Left cardiac atrium (tissue), 4 donors: ENCODE data around the gene C6orf15. TPM values are rescaled to one million over a fixed set of nuclear protein-coding genes. Genes with fewer than 3 reads are reported as not detected.

Experiments used
- ATAC-seq, 2 donors: fragments of 200-7000 bp; cut with Tn5 transposase; one replicate each; pipeline ENCODE4 v1.9.1; 2020; ENCODE audit warnings: mild to moderate bottlenecking in 2 of 2, moderate library complexity in 2 of 2
- DNase-seq: peaks from one replicate; pipeline ENCODE4 v3.0.0-alpha.2; 2020
- intact Hi-C, 2 donors: fragments of 100-400 bp; cut with DNase I; formaldehyde crosslinking; loops; one replicate each; pipeline versions ENCODE4 v1.14.1 to v1.15.1; 2022 to 2023
- total RNA-seq, 2 donors: library from RNA; stranded (reverse); fragmentation: NEBNext Ultra II Directional; extraction: Animal tissue kit (Norgen Biotek cat#: 25700); gene quantifications; one replicate each; pipeline ENCODE4 v1.2.1, GENCODE V29; 2021
- donor health status: DM: no; HTN: yes; CAD: no.
- donor health status: DM: no; HTN: yes; CAD: no; lungs with severe emphysema.
- donor health status: DM: yes; HTN: yes; CAD: no.
- donor health status: Dilated cardiomyopathy.

C6orf15 gene
- total RNA-seq, 2 donors from 2014 or later: not detected

DNA sequence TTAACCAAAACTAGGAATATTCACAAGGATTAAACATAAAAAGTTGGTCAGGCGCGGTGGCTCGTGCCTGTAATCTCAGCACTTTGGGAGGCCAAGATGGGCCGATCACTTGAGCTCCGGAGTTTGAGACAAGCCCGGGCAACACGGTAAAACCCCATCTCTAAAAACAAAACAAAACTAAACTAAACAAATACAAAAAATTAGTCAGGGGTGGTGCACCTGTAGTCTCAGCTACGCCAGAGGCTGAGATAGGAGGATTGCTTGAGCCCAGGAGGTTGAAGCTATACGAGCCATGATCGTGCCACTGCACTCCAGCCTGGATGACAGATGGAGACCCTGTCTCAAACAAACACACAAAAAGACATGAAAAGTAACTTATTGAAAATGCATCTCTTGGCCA, 23.3 kb upstream of the C6orf15 start:
- no peak for ATAC-seq
- intact Hi-C loops: loop anchor here (2.0 to 5.0 kb wide), 2 partner anchors 57 to 232 kb away; no protein-coding TSS in a partner anchor
- no peak for DNase-seq

DNA sequence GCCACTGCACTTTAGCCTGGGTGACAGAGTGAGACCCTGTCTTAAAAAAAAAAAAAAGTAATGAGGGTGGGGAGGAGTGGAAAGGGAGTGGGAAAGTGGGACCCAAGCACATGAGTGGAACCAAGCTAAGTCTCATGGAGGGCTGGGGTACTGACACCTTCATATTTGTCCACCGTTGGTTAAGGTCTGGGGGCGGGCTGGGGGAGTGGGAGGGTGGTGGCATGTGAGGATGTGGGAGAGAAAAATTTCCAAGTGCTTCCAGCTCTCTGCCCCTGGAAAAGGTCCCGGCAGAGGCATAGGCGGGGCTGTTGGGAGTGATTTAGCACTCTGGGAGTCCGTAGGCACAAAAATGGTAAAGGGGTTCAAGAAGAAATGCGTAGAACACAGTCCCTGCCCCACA, 20.4 kb upstream of the C6orf15 start:
- no peak for DNase-seq
- intact Hi-C loops: no loop called here
- no peak for ATAC-seq

- ATAC-seq: no peak
- DNase-seq: no peak
- intact Hi-C loops: no loop called here
Observed at GRCh38 chr6:31131595-31131994, 19.2 kb upstream of the C6orf15 start.

GRCh38 chr6:31130751-31131150, 18.4 kb upstream of the C6orf15 start:
- intact Hi-C loops: no loop called here
- ATAC-seq (no peak), DNase-seq (no peak)

DNA sequence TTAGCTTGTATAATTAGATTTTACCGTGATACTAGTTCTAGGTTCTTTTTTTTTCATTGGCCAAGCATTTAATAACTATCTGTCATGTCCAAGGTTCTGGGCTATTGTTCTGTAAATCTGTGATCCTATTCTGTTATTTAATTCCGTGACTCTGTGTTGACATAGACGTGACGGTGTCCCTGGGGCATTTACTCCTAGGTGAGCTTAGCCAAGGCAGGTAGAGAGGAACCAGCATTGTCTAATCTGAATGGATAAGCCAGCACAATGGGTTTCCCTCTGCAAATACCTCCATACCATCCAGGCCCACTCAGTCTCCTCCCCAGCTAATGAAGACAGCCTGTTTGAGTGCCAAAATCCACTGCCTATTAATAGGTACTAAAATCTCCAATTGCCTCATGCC, 16.8 kb upstream of the C6orf15 start:
- ATAC-seq (no peak), DNase-seq (no peak)
- intact Hi-C loops: no loop called here

DNA sequence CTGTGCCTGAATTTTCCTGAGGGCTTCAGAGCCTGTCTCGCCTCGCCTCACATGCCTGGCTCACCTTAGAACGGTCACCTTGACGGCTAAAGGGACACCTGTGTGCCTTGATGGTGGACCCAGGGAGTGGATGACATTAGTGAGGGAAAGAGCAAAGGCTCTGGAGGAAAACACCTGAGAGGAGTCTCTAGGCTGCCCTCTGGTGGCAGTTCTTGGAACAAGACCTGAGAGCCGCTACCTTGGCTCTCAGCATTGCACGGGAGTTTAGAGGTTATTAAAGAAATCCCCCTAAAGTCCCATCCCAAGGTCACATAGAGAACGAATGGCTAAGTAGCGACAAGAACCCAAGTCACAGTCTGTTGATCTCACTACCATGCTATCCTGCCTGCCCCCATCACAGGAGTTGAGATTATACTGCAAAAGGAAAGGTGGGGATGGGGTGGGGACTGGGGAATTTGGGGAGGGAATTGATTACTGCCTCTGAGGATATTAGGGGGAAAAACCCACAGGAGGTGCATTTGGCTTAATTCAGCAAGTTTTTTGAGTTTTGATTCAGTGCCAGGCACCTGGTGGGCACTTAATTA, 15.8 kb upstream of the C6orf15 start:
- intact Hi-C loops: no loop called here
- ATAC-seq: no peak
- DNase-seq: peak; percentile 60

- intact Hi-C loops: no loop called here
- DNase-seq: no peak
Observed at GRCh38 chr6:31126396-31127175, 14.2 kb upstream of the C6orf15 start.

DNA sequence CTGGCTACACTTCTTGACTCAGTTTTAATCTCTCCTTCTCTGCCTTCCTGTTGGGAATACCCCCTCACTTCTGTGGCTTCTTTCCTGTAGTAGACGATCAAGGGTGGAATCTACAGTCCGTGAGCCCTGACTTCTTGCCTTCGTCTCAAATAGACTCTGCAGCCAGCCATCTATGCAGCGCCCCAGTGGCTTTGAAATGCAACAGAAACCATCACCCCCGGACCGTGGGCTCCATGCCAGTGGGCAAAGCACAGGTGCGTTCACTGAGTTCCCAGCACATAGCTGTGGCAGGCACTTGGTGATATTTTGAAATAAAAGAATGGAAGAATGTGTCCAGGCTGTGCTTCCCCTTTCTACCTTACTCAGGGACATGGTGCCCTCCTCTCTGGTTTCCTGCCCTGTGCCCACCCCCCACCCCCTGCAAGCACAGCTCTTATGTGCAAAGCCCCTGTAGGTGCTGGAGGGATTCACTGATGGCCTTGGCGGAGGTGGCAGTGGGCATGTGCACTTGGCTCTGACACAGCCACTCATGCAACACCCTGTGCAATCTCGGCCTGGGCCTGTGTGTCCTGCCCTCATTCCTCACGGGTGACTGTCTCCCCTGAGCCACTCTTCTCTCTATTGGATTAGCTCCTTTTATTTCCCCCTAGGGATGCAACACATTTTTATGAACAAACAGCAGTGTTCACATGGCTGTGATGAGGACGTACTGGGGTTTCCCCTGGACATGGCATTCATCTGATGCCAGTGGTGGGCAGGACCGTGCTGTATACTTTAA, 13.4 kb upstream of the C6orf15 start:
- DNase-seq (peak; percentile 58), ATAC-seq (peak; percentile 62 to 69)
- intact Hi-C loops: no loop called here

More at GRCh38 chr6:31126396-31127175, 14.2 kb upstream of the C6orf15 start:
- ATAC-seq: peak in 1 of 2 donors; percentile 48

- ATAC-seq: peak; percentile 8 to 57
- intact Hi-C loops: no loop called here
- peak; percentile 49 for DNase-seq
Observed at GRCh38 chr6:31125162-31125561, 12.8 kb upstream of the C6orf15 start.

DNA sequence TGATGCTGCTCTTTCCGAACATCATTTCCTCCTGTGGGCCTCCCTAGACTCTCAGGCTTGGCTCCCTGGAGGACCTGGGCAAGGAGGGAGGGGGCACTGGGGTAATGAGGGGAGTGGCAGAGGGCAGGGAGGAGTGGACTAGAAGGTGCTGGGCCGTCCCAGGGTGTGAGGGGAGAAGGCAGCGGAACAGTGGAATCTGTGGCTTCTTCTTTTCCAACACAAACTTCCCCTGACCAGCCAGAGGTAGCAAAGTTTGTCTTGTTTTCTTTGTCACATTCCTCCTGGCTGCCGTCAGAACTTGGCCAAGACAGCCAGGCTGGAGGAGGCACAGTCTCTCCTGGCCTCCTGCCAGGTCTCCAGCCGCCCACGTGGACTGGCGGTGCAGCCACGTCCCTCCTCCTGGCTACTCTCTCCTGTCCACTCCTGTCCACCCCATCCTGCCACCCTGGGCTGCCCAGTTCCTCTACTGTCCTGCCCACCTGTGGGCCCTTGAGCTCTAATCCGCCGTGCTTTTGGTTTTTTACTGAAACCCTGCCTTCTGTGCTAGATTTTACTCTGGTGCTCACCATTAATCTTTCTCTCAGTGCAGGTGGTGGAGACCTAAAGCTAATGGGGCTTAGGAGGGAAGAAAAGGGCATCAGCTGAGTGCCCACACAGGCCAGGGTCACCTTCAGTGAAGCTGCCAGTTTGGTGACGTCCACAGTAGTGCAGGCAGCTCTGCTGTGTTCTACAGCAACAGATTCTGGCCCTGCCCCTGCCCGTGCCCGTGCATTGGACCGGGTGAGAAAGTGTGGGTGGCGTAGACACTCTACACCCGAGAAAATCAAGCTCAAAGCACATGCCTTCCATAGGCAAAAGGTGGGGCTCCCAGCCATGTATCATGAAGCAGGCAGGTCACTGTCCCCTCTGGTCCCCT, 10.7 kb upstream of the C6orf15 start:
- peak; percentile 71 to 75 for ATAC-seq

DNA sequence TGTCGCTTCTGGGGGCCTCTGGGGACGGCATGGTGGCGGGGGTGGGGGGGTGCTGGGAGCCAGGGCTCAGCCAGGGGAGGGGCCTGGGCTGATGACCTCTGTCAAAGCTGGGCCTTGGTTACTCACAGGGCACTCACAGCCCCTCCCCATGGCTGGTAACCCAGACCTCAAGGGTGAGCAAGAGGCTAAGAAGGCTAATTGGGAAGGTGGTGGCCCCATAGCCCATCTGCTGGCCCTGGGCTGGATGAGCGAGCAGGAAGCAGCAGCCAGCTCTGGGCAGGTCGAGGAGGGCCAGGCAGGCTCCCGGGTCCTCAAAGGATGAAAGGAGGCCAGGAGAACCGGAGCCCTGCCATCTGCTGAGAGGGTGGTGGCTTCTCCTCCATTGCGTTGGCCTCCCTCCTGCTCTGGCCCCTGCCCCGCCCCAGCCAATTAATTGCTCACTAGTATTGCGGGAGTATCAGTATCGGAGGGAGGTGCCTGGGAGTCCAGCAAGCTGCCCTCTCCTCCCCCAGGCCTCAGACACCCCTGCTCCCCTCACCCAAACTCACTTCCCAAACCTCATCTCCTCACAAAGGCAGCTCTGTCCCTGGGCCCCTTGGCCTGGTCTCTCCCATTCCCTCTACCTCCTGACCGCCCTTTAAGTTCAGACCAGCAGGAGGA, 8.9 kb upstream of the C6orf15 start:
- ATAC-seq (no peak), DNase-seq (no peak)
- intact Hi-C loops: no loop called here

More for the DNA sequence above, 10.7 kb upstream of the C6orf15 start:
- DNase-seq: peak; percentile 84
- intact Hi-C loops: no loop called here

GRCh38 chr6:31120151-31120915, 8.0 kb upstream of the C6orf15 start, which contains the start of gene CDSN:
TSS of gene CDSN (minus strand) at chr6:31120446. CDS start at chr6:31120419, 27 bp downstream.
- no peak for DNase-seq
- intact Hi-C loops: no loop called here
- no peak for ATAC-seq

- DNase-seq (no peak), ATAC-seq (no peak)
- intact Hi-C loops: no loop called here
Observed at GRCh38 chr6:31118178-31118577, 5.8 kb upstream of the C6orf15 start.

DNA sequence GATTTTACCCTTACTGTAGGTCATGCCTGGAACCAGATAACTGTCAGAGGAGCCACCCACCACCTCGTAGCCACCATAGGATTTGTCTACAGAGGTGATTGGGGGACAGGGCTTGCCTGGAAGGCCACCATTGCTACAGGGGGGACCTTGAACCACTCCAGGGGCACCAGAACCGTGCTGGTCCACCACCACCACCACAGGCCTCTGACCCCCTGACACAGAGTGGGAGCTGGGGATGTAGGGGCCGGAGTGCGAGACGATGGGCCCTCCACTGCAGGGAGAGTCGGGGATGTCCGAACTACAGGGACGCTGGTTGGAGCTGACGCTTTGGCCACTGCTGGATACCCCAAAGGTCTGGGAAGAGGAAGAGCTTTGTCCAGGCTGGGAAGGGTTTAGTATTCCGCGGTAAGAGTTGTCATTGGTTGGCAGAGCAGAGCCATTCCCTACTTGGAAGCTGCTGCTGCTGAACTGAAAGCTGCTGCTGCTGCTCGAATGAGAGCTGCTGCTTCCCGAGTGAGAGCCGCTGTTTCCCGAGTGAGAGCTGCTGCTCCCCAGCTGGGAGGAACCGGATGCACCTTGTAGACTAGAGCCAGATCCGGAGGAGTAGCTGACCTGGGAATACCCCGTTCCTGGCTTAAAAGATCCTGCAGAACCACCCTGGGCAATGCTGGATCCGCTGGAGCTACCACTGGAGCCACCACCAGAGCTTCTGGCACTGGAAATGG, 4.4 kb upstream of the C6orf15 start:
- ATAC-seq (peak in 1 of 2 donors; percentile 43), DNase-seq (peak; percentile 49)

DNA sequence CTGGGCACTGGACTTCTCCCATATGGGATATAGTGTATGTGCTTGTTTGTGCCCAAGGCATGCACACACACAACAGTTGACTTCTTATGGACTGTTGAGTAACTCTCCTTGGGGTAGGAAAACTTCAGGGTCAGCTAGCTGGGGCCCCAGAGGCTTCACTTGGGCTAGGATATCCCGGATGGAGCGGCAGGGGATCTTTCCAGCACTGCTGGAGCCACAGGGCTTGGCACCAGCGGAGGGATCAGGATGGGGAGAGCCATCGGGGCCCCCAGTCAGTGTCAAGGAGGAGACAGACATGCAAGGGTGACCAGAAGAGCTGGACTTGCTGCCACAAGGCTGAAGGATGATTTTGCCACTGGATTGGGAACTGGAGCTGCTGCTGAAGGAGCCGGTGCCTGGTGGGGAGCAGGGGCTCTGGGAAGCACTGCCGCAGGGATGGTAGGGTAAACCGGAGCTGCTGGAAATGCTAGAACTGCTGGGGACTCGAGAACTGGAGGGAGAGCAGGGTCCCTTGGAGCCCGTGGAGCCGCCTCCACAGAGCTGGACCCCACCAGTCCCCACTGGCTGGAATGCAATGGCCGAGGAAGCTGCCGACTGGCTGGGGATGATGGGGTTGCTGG, 3.7 kb upstream of the C6orf15 start:
- intact Hi-C loops: no loop called here
- ATAC-seq: no peak
- no peak for DNase-seq

More for the DNA sequence above, 4.4 kb upstream of the C6orf15 start:
- intact Hi-C loops: no loop called here
